ENCODE measurements around the gene MACROD2. TPM values are rescaled to one million over a fixed set of nuclear protein-coding genes. Genes with fewer than 3 reads are reported as not detected.

MACROD2 gene
- total RNA-seq, 4 donors from 2014 or later = 12.6 to 60.3 (median 18.9) TPM

DNA sequence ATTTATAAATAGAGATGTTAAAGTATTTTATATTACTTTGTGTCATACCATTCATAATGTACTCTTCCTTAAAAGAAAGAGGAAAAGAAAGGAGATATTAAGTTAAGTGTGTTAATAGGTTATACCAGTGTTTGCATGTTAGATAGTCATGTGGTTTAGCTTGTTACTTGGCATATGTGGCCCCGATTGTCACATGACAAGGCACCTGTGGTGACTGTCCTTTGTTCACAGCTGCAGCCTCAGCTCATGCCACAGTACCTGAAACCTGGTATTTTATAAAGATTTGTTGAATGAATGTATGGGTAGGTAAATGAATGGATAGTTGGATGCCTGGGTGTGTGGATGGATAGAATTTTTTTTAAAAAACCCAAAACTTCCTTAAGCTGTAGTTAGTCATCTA lies 648.2 kb downstream of the MACROD2 start:
- TF ChIP-seq, protein P1, sequence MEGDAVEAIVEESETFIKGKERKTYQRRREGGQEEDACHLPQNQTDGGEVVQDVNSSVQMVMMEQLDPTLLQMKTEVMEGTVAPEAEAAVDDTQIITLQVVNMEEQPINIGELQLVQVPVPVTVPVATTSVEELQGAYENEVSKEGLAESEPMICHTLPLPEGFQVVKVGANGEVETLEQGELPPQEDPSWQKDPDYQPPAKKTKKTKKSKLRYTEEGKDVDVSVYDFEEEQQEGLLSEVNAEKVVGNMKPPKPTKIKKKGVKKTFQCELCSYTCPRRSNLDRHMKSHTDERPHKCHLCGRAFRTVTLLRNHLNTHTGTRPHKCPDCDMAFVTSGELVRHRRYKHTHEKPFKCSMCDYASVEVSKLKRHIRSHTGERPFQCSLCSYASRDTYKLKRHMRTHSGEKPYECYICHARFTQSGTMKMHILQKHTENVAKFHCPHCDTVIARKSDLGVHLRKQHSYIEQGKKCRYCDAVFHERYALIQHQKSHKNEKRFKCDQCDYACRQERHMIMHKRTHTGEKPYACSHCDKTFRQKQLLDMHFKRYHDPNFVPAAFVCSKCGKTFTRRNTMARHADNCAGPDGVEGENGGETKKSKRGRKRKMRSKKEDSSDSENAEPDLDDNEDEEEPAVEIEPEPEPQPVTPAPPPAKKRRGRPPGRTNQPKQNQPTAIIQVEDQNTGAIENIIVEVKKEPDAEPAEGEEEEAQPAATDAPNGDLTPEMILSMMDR (IDR thresholded peaks at IDR 0.05) = no peak
- TF ChIP-seq POLR2AphosphoS5 (IDR thresholded peaks at IDR 0.05) = no peak
- TF ChIP-seq EP300 (IDR thresholded peaks at IDR 0.05) = no peak
- no peak for TF ChIP-seq POLR2A (IDR thresholded peaks at IDR 0.05)
- Histone ChIP-seq H3K4me1 (no peaks in the 10 kb centered on the region), H3K4me3 (no peak overlapping the region), H3K9me3 (no peaks in the 10 kb centered on the region), H3K27ac (no peak overlapping the region), H3K36me3 (no peaks in the 10 kb centered on the region), H3K27me3 (no peaks in the 10 kb centered on the region)
- no peak for DNase-seq (ENCODE audit: low spot score in 2 of 2)
- 92% methylated on average over 1 of the region's 1 CpG for WGBS

DNA sequence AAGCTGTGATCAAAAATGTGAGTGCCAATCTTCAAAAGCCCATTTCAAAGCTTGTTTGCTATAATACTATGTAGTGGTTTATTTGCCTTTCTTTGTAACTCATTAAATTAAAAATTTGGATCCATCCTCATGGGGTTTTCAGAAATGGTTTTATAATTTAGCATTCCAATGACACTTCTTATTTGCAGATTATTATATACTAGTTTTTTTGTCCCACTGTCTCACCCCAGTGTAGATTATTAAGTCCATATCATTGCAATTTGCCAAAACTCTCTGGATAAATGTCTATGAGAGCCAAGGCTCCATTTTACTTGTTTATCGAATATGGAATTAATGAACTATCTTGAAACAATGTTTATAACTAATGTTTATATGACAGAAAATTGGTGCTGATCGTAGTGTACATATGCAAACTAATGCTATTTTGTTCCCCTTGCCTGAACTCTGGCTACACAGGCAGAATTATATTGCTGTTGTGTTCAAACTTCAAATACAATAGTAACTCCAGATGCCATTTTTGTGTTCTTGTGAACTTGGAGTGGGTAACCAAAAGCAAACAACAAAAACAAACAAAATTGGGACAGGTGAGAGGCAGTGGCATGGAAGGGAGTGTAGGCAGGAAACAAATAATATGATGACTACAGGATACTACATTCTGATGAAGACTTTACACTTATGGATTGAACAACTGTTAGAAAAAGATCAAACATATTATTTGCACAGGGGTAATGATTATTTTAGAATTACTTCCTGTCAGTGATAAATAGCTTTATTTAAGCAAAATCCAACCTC lies 649.2 kb downstream of the MACROD2 start:
- Histone ChIP-seq H3K4me3 (no peak overlapping the region), H3K36me3 (no peaks in the 10 kb centered on the region)

DNA sequence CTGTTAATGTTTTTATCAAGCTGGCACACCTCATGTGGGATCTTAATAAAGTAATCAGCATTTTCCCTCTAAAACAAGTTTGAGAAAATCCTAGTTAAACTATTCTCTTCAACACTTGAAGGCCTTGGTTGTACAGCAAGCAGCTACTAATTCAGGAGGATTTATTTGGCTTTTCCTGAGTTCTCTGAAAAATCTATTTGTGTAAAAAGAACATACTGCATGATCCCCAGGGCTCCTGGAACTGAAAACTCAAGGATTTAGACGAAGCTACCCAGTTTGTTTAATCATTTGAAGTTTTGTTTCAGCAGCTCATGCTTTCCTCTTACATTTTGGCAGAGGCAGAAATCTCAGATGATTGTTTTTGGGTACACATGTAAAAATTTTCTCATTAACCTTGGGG lies 651.7 kb downstream of the MACROD2 start:
- no peak overlapping the region for H3K27ac ChIP-seq
- no peak for DNase-seq (ENCODE audit: low spot score in 2 of 2)
- no peaks in the 10 kb centered on the region for H3K27me3 ChIP-seq
- H3K4me3 ChIP-seq = no peak overlapping the region
- no peaks in the 10 kb centered on the region for H3K9me3 ChIP-seq
- 69% methylated on average over 1 of the region's 1 CpG for WGBS
- no peaks in the 10 kb centered on the region for H3K36me3 ChIP-seq
- H3K4me1 ChIP-seq = no peaks in the 10 kb centered on the region
- TF ChIP-seq POLR2AphosphoS5 (IDR thresholded peaks at IDR 0.05) (no peak), POLR2A (IDR thresholded peaks at IDR 0.05) (no peak)
- TF ChIP-seq, protein P1 (IDR thresholded peaks at IDR 0.05) = no peak

More for the DNA sequence above, 649.2 kb downstream of the MACROD2 start:
- Histone ChIP-seq H3K27me3 (no peaks in the 10 kb centered on the region), H3K27ac (no peak overlapping the region), H3K9me3 (no peaks in the 10 kb centered on the region), H3K4me1 (no peaks in the 10 kb centered on the region)
- TF ChIP-seq, protein P1 (IDR thresholded peaks at IDR 0.05) = no peak
- no peak for TF ChIP-seq POLR2A (IDR thresholded peaks at IDR 0.05)
- WGBS = 83% methylated on average over 2 of the region's 2 CpGs
- DNase-seq (ENCODE audit: low spot score in 2 of 2) = no peak

DNA sequence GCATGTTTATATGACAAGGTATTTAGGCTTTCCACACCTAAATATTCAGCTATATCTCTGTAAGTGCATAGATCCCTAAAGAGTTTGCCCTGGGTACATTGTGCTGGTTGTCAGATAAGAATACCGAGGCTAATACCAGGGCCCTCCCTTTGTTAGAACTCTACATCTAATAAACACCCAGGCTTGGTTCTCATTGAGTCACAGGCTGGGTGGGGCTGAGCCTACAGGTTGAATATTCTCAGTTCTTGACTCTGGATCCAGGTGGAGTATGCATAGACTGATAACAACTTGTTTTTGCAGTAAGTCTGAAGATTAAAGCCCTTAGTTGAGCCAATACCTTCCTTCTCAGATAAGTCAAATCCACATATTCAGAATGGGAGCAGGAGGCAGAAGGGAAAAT lies 654.3 kb downstream of the MACROD2 start:
- H3K36me3 ChIP-seq = no peaks in the 10 kb centered on the region
- TF ChIP-seq, protein P1 (IDR thresholded peaks at IDR 0.05) = no peak
- TF ChIP-seq POLR2AphosphoS5 (IDR thresholded peaks at IDR 0.05) = no peak
- no peak for TF ChIP-seq EP300 (IDR thresholded peaks at IDR 0.05)
- WGBS = 40% methylated on average over 1 of the region's 1 CpG
- no peak for DNase-seq (ENCODE audit: low spot score in 2 of 2)
- no peaks in the 10 kb centered on the region for H3K9me3 ChIP-seq
- no peaks in the 10 kb centered on the region for H3K27me3 ChIP-seq
- H3K4me1 ChIP-seq = no peaks in the 10 kb centered on the region
- H3K27ac ChIP-seq = no peak overlapping the region
- H3K4me3 ChIP-seq = no peak overlapping the region

DNA sequence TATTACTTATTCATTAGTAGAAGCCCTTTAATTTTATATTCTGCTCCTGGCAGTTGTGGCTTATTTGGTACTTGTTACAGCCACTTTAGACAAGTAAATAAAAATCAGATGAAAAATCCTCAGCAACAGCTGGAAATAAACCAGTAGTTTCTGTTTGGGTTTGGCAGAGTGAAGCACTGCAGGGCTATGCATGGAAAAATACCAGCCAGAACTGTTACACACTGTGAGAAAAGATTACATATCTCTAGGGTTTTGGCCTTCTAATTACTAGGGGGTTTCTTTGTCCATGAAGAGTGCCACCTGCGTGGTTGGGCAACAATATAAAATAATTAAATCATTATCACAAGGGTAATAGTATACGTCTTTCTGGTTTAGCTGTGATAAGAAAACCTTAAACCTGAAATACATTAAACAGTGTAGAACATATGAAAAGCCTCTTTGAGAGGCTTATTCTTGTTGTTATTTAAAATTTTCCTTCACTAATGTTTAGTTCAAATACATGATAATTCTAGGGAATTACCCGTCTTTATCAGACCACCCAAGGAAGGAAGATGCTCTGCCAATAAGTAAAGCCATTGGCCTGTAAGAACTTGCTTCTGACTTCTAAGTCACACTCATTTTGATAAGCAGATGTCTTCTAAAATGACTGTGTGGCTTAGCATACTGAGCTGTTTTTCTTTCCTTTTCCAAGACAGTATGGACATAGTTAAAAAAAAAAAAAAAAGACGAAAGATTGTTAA lies 662.1 kb downstream of the MACROD2 start:
- 42% methylated on average over 4 of the region's 4 CpGs for WGBS
- H3K9me3 ChIP-seq = no peaks in the 10 kb centered on the region
- no peaks in the 10 kb centered on the region for H3K36me3 ChIP-seq
- H3K4me1 ChIP-seq = peaks cover 9% of the 10 kb centered on the region
- no peak overlapping the region for H3K27ac ChIP-seq
- TF ChIP-seq POLR2A (IDR thresholded peaks at IDR 0.05) (no peak), EP300 (IDR thresholded peaks at IDR 0.05) (no peak), POLR2AphosphoS5 (IDR thresholded peaks at IDR 0.05) (no peak)
- TF ChIP-seq, protein P1 (IDR thresholded peaks at IDR 0.05) = no peak
- H3K27me3 ChIP-seq = no peaks in the 10 kb centered on the region
- no peak overlapping the region for H3K4me3 ChIP-seq
- no peak for DNase-seq (ENCODE audit: low spot score in 2 of 2)

Measured in suprapubic skin (tissue), 4 donors.